SW480 (cell line): Measurements from ENCODE around the gene RBM18.

Experiments
- DNase-seq: peaks from one replicate; pipeline ENCODE4 v3.0.0-alpha.2; 2016; ENCODE audit warnings: low spot score

Gene RBM18, protein sequence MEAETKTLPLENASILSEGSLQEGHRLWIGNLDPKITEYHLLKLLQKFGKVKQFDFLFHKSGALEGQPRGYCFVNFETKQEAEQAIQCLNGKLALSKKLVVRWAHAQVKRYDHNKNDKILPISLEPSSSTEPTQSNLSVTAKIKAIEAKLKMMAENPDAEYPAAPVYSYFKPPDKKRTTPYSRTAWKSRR

DNA sequence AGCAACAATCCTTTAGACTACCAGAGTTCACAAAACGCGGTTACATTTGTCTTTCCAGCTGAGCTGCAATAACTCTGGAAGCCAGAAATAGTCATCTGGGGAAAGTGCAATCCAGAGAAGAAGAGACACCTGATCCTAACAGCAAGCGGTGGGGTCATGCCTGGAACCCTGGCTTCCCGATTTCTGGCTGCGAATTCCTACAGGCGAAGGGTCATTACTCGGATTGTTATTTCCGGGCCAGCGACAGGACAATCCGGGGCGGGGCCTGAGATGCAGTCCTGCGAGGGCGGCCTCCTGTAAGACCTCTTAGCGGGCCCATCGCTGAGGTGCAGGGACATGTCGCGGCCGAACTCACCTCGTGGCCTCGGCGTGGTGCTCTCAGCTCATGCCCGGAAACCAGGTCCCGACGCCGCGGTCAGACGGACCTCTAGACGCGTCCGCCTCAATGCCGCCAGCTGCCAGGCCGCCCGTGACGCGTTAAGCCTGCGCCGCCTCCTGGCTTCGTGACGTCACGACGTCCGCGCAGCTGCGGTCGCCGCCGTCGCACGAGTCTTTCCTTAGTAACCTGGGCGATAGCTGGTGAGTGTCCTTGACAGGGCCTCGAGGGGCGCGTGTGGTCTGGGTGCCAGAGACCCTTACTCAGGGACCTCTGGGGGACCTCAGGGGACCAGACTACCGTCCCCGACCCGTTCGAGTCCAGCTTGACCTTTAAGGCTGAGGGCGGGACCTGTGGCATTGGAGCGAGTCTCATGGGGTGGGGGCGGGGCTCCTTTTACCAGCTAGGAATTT, at the start of gene RBM18, which contains the start of gene MRRF:
RBM18 (minus strand) TSS at position 481 of the 789 bp plus-strand sequence. CDS start 3,348 bp downstream, outside the sequence.
MRRF (plus strand) TSS at position 523 of the 789 bp plus-strand sequence. CDS start 6,010 bp downstream, outside the sequence.
- DNase-seq: peak; percentile 89

DNA sequence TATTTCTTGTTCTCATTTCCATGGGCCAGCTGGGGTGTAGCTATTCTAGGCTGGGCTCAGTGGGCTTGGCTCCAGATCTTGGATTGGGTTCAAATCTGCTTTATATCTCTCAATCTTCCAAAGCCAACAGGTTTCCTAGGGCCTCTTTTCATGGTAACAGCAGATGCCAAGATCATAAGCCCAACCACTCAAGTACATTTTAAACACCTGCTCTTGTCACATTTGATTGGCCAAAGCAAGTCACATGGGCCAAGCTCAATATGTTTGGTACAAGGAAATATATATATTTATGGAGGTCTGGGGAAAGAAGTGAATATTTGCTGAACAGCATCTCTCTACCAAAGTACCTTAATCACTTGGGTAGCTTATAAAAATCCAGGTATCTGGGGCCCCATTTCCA, 49.5 kb upstream of the RBM18 start:
- no peak for DNase-seq

DNA sequence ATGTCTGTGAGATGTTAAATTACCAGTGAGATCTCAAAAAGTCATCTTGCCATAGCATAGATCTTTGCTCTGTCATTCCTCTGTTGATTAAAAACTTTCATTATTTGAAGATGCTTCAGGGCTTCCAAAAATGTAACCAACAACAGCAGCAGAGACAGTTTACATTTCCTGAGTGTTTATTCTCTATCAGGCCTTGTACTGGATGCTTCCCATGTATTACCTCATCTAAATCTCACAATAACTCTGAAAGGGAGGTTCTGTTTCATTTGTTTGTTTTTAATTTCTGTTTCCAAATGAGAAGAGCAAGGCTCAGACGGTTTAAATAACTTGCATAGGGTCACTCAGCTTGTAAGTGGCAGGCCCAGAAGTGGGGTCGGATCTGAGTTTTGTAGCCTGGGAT, 45.2 kb upstream of the RBM18 start:
- DNase-seq: no peak

DNA sequence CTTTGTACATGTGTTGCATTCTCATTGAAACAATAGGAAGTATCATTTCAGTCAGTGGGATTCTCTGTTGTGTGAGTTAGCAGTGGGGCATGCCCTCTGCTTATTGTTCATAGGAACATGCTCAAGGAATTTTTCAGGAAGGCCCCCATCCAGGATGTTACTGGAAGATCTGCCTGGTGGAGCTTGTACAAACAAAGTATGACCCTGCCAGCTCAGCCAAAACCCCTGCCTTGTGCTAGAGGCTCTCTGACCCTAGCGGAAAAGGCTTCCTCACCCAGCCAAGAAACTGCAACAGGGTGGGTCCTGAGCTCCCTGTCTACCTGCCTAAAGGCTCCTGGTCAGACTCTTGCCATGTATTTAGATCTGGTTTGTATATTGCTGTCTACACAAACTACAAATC, 43.3 kb upstream of the RBM18 start:
- no peak for DNase-seq

DNA sequence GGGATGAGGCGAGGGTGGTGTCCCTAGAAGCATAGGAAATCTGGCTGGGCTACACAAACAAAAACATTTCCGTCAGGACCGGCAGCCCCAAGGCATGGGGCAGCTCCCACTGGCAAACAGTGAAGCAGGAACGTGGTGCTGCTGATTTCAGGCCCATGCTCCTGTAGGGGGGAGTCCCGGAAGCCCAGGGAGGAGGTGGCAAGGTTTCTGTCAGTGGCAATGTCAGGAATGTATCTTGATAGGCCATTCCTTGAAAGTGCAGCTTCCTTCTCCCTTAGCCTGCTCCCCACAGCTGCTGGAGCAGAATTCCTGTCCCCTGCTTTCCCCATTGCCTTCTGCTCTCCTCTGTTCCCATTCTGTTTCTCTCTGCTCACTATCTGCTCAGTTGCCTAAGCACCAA, 42.4 kb upstream of the RBM18 start:
- DNase-seq: no peak

DNA sequence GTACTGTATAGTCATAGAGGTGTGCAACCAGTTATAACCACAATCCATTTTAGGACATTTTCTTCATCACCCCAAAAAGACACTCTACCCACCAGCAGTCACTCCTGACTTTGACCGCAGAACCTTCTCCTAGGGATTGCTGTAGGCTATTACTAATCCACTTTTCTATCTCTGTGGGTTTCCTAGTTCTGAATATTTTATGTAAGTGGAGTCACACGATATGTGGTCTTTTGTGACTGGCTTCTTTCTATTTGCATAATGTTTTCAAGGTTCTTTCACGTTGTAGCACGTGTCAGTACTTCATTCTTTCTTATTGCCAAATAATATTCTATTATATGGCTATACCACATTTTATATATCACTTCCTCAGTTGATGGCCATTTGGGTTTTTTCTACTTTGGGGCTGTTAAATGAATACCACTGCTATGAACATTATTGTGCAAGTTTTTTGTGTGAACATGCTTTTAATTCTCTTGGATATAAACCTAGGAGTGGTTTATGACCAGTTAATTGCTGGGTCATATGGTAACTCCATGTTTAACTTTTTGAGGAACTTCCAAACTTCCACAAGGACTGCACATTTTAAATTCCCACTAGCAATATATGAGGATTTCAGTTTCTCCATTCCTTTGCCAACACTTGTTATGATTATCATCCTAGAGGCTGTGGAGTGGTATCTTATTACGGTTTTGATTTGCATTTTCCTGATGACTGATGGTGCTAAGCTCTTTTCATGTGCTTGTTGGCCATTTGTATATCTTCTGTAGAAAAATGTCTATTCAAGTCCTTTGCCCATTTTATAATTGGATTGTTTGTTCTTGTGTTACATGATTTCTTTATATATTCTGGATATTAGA, 37.8 kb upstream of the RBM18 start:
- DNase-seq: no peak

DNA sequence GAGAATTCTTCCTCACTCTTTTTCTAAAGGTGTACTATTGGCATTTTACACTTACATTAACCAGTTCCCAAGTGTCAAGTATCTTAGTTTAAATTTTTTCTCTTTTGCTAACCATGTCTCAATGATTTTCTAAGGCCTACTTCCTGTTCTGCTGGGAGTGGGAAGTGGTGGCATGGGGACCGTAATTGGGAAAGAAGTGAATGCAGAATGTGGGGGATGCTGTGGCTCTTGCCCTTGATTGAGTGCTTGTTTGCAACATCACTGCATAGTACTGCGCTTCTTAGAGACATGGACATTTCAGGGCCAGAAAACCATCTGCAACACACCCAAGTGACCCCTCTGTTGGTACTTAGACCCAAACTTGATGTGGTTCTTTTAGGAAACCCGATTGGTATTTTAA, 32.9 kb upstream of the RBM18 start:
- no peak for DNase-seq

DNA sequence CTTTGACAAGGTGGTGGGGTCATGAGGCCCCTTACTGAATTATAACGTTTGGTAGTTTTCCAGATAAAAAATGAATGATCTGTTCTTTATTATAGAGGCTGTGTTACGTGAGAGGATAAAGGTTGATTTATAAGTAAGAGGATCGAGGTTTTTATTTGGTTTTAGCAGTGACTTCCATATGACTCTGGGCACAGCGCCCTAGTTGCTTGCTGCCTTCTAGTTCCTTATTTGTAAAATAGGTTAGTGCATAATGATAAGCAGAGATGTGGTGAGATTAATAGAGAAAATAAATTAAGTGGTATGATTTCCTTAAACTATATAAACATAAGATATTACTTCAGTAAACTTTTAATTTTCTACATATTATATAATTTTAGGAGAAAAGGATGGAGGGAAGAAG, 29.9 kb upstream of the RBM18 start:
- no peak for DNase-seq

DNA sequence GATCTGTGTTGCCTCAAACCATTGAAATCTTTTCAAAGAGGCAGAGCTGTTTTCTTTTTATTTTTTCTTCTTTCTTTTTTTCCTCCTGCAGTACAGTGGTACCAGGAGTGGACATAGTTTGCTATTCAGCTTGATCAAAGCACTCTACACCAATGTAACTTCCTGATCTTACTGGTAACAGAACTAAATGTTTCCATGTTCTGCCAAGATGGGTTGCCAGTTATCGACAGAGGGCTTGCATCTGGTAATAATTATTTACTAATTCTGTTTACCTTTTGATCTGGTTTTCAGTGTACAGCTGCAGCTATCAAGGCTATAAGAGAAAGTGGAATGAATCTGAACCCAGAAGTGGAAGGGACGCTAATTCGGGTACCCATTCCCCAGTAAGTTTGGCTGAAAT, 26.8 kb upstream of the RBM18 start:
- no peak for DNase-seq

DNA sequence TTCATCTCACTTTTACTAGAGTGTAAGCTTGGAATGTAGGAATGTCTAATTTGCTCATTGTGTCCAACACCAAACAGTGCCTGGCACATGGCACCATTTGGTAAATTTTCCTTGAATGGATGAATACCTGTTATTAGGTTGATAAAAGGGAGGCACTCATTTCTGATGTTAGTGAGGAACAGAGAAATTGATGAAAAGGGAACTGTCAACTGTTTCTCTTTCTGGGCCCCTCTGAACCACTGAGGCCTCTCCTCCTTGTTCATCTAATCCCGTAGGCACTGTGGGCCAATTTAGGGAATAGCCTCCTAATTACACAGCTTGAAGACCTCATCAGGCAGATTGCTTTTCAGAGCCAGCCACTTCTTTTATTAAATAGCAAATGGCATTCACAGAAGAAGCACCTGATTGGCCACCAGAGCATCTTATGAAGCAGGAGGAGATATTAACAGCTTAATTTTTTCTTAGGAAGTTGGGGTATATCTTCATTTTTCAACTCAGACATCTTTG, 22.6 kb upstream of the RBM18 start:
- no peak for DNase-seq

DNA sequence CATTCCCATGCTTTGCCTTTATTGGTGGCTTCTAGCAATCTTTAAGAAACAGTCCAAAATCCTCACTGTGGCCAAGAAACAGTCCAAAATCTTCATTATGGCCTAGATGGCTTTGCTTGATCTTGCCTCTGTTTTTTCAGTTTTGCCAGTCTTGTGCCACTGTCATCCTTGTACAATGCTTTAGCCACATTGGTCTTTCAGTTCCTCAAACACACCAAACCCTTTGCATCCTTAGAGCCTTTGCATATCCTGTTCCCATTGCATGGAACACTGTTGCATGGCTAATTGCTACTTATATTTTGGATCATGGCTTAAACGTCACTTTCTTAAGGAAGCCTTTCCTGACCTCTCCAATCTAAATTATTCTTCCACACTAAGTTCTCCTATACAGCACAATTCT, 22.1 kb upstream of the RBM18 start:
- no peak for DNase-seq

DNA sequence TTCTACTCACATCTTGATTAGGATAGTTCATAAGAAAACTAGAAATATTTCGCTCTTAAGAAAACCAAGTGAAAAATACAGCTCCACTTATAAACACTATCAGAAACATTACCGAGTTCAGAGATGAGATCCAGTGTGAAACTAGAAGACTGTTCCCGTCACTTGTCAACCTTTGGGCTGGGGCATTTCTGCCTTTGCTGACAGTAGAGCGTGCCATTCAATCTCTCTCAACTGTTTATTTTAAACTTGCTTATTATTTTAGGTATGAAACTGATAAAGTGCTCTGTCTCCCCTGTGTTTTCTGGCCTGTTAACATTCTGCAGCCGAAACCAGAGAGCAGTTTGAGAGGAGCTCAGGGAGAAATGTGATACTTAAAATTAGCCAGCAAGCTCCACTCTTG, 16.7 kb upstream of the RBM18 start:
- DNase-seq: no peak

DNA sequence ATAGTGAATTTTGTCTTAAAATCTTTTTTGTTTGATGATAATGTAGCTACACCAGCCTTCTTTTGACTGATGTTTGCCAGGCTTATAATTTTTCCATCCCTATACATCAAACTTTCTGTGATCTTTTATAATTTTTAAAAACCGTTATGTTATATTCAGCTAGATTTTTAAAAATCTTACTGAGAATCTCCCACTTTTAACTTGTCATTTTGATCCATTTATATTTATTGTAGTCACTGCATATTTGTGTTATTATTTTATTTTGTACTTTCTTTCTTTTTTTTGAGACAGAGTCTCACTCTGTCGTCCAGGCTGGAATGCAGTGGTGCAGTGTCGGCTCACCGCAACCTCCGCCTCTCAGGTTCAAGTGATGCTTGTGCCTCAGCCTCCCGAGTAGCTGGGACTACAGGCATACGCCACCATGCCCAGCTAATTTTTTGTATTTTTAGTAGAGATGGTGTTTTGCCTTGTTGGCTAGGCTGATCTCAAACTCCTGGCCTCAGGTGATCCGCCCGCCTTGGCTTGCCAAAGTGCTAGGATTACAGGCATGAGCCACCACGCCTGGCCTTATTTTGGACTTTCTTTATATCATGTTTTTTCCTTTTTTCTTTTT, 12.8 kb upstream of the RBM18 start:
- no peak for DNase-seq

DNA sequence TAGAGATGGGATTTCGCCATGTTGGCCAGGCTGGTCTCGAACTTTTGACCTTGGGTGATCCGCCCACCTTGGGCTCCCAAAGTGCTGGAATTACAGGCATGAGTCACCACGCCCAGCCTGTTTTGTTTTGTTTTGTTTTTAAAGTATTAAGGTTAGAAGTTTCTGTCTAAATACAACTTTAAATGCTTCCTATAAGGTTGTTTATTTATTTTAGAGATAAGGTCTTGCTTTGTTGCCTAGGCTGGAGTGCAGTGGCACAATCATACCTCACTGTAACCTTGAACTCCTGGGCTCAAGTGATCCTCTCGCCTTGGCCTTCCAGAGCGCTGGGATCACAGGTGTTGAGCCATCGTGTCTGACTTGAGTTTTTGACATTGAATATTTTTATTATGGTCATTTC, 11.5 kb upstream of the RBM18 start:
- DNase-seq: no peak

DNA sequence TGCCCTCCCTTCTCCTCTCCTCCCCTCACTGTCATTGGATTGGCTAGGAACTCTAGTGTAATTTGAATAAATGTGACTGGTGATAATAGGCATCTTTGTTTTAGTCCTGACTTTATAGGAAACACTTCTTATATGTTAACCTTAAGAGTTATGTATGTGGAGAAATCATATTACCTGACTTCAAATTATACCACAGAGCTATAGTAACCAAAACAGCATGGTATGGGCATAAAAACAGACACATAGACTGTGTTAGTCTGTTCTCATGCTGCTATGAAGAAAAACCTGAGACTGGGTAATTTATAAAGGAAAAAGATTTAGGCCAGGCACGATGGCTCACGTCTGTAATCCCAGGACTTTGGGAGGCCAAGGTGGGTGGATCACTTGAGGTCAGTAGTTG, 9.4 kb upstream of the RBM18 start:
- no peak for DNase-seq

DNA sequence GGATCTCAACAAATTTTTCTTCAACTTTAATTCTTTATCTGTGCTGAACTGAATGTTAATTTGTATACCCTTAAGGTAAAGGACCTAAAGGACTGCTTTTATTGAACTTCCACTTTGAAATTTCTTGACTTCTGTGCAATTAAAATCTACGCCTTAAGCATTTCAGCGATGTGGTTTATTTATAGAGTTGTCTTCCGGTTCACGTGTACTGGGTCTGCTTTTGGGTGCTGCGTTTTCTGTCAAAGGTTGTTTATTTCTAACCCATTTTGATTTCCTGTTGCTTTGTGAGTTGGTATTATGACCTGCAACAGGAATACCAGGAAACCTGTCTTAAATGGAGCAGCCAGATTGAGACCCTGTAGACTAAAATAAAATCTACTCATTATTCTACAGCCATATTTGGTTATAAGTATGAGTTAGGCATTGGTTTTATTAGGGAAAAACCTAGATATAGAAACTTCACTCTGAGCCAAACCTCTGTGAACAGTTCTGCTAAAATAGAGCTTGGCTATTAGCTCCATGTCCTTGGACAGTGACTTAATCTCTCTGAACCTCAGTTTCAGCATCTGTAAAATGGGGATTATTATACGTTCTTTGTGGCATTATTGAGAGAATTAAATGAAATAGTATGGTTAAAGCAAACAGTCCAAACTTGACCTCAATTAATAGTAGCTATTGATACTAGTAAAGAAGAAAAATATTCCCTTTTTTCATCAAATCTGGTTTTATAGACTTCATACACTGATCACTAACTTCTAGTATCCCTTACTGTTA, 3.6 kb upstream of the RBM18 start:
- DNase-seq: no peak

DNA sequence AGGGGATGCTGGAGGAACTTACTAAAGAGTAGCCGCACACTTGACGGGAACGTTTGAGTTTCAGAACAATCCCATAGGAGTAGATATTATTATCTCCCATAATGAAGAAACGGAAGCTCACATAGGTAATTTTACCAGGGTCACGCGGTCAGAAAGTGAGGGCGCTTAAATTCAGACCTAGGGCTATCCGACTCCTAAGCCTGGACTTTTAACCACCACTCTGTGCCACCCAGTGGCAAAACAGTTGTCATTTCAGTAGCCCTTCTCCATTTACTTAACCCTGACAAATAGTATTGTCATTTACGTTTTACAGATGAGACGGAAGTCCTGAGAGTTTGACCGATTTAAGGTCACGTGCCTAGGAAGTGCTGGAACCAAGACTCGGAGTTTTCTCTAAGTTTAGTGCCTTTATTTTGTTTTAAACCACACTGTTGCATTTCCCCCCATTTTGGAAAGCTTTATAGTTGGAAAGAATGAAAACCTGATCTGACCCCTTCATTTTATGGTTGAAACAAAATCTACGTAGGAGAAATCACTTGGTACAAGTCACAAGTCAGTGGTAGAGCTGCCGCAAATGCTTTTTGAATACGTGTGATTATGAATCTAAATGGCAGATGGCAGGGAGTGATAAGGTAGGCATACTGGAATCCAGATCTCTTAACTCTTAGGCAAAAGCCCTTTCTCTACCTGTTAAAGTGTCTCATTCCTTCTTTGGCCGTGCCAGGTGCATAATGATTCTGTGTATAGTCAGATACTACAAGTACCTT, 692 bp upstream of the RBM18 start:
- peak; percentile 87 for DNase-seq

DNA sequence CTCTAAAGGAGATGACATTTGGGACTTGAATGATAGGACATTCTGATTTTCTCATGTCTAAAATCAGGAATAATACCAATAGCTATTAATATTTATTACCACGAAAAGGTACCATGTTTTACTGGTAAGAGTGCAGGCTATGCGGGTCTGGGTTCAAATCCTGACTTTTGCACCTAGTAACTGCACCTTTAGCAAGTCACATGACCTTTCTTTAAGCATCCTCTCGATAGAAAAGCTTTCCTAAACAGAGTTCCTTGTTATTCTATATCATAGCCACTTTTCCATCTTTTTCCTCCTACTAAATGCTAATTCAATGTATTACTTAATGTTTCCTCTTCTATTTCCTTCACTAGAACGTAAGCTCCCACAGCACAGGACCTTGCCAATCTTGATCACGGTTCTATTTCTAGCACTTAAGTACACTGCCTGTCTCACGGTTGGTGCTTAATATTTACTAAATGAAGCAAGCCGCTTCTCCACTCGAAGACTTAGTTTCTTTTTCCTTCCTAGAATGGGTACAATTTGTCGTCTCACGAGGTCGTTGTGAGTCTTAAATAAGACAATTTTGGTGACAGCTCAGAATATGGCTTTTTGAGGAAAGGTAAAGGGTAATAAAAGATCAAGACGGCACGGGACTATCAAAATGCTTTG, 816 bp downstream of the RBM18 start:
- peak; percentile 7 for DNase-seq

DNA sequence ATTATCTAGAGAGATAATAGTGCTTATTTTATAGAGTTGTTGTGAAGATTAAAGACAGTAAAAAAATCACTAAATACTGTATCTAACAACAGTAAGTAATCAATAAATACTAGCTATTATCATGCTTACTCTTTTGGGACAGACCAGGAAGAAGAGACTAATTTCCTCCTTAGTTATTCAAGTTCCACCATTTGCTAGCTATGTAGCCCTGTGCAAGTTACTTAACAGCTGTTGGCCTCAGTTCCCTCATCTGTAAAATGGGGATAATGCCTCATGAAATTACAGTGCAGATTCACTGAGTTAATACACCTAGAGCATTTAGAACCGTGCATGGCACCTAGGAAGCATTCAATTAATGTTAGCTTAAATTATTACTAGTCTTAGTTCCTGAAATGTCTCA, 2.6 kb downstream of the RBM18 start:
- DNase-seq: no peak

DNA sequence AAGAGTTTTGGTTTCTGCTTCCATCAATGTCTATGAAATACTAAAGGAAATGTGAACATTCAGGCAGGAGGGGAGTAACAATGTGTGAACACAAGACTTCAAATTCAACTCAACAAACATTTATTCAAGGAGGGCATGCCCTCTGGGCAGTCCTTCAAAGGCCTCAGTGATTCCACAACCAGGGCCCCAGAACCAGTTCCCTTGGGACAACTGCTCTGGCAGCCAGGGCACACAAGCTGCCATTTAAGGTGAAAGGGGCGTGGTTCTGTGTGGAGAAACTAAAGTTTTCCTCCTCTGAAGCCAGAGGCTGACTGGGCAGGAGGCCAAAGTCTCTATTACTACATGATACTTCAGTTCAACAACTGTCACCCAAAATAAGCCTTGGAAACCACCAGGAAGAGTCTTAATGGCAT, 3.2 kb downstream of the RBM18 start:
- DNase-seq: no peak
